ENCODE measurements around the gene YTHDF2. TPM values are rescaled to one million over a fixed set of nuclear protein-coding genes. Genes with fewer than 3 reads are reported as not detected.

Gene YTHDF2
- polyA plus RNA-seq, 1 of the 3 experiments (the other 2 are of a cell fraction) = 45.2 TPM

GRCh38 chr1:28779751-28780408 is 43.1 kb downstream of the YTHDF2 start:
- Histone ChIP-seq H3F3A (replicated peaks; ENCODE audit: insufficient read depth) (no peaks in the 10 kb centered on the region), H2AFZ (ENCODE audit: low read depth) (no peak overlapping the region), H3K36me3 (replicated peaks in 1 of 2; ENCODE audit: control insufficient read depth in 1 of 2, insufficient read depth in 2 of 2, low read length in 1 of 2) (peaks cover 5% of the 10 kb centered on the region in 2 experiments), H3K4me2 (no peak overlapping the region), H3K79me2 (ENCODE audit: insufficient read depth) (0 out of 2 replicates have a peak, but pooled peaks cover 3% of the 10 kb centered on the region), H3K27ac (ENCODE audit: low read depth in 2 of 2, low read length in 1 of 2) (no peak overlapping the region), H3K4me1 (ENCODE audit: control insufficient read depth in 1 of 2, insufficient read depth in 2 of 2, low read depth in 1 of 2, low read length in 1 of 2) (no peaks in the 10 kb centered on the region; a peak in 1 of 4 replicates), H4K20me1 (ENCODE audit: insufficient read depth) (peaks cover 8% of the 10 kb centered on the region; the same call in 1 of the 2 replicates), H3K4me3 (ENCODE audit: low read depth in 2 of 2, low read length in 1 of 2) (no peak overlapping the region), H3K9ac (no peak overlapping the region), H3K9me2 (no peaks in the 10 kb centered on the region), H3K27me3 (ENCODE audit: insufficient read depth) (no peaks in the 10 kb centered on the region), H3K9me3 (no peaks in the 10 kb centered on the region)
- WGBS (ENCODE audit: low lambda C conversion rate) = 92% methylated on average over 6 of the region's 6 CpGs
- TF ChIP-seq GABPA (IDR thresholded peaks at IDR 0.05; ENCODE audit: low read depth) (no peak), CTCF (IDR thresholded peaks at IDR 0.05) (no peak), USF1 (IDR thresholded peaks at IDR 0.05; ENCODE audit: borderline replicate concordance, low read depth) (no peak), TEAD4 (IDR thresholded peaks at IDR 0.05; ENCODE audit: borderline replicate concordance, insufficient read depth) (no peak), FOSL2 (IDR thresholded peaks at IDR 0.05; ENCODE audit: borderline replicate concordance, low read depth) (no peak), NFIC (IDR thresholded peaks at IDR 0.05; ENCODE audit: borderline replicate concordance) (no peak), TAF1 (IDR thresholded peaks at IDR 0.05; ENCODE audit: borderline replicate concordance, low read depth, low read length) (no peak), GATA2 (CRISPR knock-in tag; IDR thresholded peaks at IDR 0.05) (no peak), PBX3 (IDR thresholded peaks at IDR 0.05) (no peak), YY1 (IDR thresholded peaks at IDR 0.05; ENCODE audit: low read depth) (no peak), SIN3A (IDR thresholded peaks at IDR 0.05; ENCODE audit: borderline replicate concordance, low read depth, low read length) (no peak), IRF3 (IDR thresholded peaks at IDR 0.05; ENCODE audit: low read depth, low read length) (no peak), ZBTB33 (IDR thresholded peaks at IDR 0.05; ENCODE audit: borderline replicate concordance, low read depth) (no peak), POLR2AphosphoS5 (IDR thresholded peaks at IDR 0.05; ENCODE audit: low read depth, low read length) (no peak), EP300 (IDR thresholded peaks at IDR 0.05; ENCODE audit: borderline replicate concordance in 1 of 2, low read depth in 1 of 2, low read length in 1 of 2) (no peak), RFX5 (IDR thresholded peaks at IDR 0.05; ENCODE audit: low read length) (no peak)
- POLR2A ChIA-PET = no interaction called here
- DNase-seq = no peak
- CTCF ChIA-PET = interaction anchor here (0.9 to 39.4 kb wide), 2 partner anchors 96 to 254 kb away, joined by 3 to 894 read pairs; no protein-coding TSS in a partner anchor

All from SK-N-SH (cell line).